ENCODE data around the gene CCNC.

Gene CCNC

GRCh38 chr6:99611148-99611547 lies 42.7 kb upstream of the CCNC start:
- TF ChIP-seq CTCF (conservative IDR thresholded peaks at IDR 0.05; ENCODE audit: low read length): no peak
- no peak overlapping the region for H3K4me3 ChIP-seq (ENCODE audit: low read length)
- DNase-seq (ENCODE audit: low read depth): no peak

DNA sequence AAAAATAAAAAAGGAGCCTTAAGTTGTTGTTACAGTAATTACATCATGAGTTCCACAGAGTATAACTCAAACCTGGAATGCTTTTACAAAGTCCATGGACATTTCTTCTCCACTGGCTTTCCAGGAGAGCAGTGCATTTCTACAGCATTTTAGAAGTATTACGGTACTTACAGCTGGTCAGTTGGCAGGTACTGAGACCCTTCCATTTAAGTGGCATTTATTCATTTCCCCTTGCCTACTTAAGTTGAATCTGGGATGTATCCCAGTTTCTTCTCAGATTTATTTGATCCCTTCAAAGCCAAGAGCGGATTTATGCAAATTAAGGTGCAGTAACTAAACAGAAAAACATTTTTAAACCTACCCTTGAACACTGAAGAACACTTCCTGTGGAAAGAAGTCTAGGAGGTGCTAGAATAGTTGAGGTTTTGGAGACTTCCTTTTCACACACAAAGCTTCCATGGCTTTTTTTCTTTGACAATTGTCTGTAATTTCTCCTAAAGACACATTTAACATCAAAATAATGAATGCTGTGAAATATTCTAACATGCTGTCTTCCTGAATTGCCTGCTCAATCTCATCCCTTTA lies 41.5 kb upstream of the CCNC start:
- DNase-seq (ENCODE audit: low read depth): no peak
- H3K4me3 ChIP-seq (ENCODE audit: low read length): no peak overlapping the region
- no peak for TF ChIP-seq CTCF (conservative IDR thresholded peaks at IDR 0.05; ENCODE audit: low read length)

GRCh38 chr6:99608886-99609482 lies 40.5 kb upstream of the CCNC start:
- DNase-seq (ENCODE audit: low read depth): no peak
- H3K4me3 ChIP-seq (ENCODE audit: low read length): no peak overlapping the region
- no peak for TF ChIP-seq CTCF (conservative IDR thresholded peaks at IDR 0.05; ENCODE audit: low read length)

- no peak for DNase-seq (ENCODE audit: low read depth)
- no peak overlapping the region for H3K4me3 ChIP-seq (ENCODE audit: low read length)
- TF ChIP-seq CTCF (conservative IDR thresholded peaks at IDR 0.05; ENCODE audit: low read length): no peak
Measured at GRCh38 chr6:99608059-99608885, 39.8 kb upstream of the CCNC start.

- TF ChIP-seq CTCF (conservative IDR thresholded peaks at IDR 0.05; ENCODE audit: low read length): no peak
- no peak for DNase-seq (ENCODE audit: low read depth)
- H3K4me3 ChIP-seq (ENCODE audit: low read length): no peak overlapping the region
Measured at GRCh38 chr6:99607416-99608036, 39.1 kb upstream of the CCNC start.

DNA sequence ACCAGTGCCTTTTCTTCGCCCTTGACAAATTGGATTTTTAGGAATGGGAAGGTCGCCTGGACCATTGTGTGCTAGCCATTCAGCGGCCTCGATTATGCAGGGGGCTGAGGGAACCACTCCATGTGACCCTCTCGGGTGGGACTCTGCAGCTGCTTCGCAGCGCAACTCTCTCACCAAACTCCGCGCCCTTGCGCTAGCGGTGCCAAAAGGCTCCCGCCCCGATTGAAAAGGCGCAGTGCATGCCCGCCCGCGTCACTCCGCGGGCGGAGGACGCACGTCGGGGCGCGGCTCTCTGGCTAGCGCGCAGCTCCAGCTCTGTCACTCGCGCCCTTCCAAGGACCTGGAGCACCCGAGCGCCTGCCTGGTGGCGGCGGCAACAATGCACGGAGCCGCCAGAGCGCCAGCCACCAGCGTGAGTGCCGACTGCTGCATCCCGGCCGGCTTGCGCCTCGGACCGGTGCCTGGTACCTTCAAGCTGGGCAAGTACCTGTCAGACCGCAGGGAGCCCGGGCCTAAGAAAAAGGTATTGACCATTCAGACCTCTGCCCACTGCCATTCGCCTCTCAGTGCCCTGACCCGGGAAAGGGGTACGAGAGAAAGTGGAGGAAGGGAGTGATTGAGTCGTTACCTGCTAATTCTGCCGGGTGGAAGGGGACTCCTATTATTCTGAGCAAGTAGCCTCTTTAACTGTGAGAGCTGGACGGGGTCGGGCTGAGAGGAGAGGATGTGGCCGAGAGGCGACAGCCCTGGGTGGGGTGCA lies 38.4 kb upstream of the CCNC start, which contains the start of gene PRDM13:
Gene PRDM13, plus strand, starts transcription at position 178 of the 760 bp plus-strand sequence. Its CDS starts 202 bp downstream, at position 380.
- no peak for DNase-seq (ENCODE audit: low read depth)
- H3K4me3 ChIP-seq (ENCODE audit: low read length): no peak within 1 kb of the TSS
- no peak for TF ChIP-seq CTCF (conservative IDR thresholded peaks at IDR 0.05; ENCODE audit: low read length)

Measured in AG10803 (cell line).